Eye (tissue), 1 donor: ENCODE data around the gene LCE2D.

Source experiments
- DNase-seq: peaks from one replicate; pipeline ENCODE4 v3.0.0-alpha.2; 2015

The LCE2D gene

DNA sequence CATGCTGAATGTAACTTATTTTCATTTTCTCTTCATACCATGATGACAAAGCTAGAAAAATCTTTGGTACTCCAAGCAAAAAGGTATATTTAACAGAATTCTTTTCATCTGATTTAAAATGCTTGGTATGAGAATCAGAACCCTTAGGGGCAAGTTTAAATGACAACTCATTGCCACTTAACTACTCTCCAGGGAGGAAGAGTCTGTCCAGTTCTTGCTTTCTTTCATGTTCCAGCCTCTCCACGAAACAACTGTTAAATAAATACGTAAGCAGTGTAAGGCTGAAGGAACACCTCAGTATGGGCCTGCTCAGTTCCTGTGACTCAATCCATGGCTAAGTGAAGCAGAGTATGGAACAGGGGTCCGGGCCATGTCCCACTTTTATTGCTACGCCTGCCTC, 36.6 kb downstream of the LCE2D start:
- no peak for DNase-seq

DNA sequence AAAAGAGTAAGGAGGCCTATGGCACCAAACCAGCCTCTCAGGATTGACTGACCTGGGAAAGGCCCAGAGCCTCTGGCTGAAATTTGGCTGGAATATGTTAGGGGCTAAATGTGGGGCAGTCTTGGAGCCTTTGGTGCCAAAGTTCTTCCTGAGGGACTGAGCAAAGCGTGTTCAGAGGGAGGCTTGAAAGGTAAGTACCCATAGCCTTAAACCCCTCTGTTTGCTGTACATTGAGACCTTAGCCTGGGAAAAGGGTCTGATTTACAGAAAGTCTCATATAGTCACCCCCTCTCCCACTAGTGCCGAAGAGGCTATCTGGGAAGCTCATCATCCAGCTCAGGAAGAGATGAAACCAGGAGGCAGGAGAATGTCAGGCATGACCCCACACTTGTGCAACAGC, 44.7 kb downstream of the LCE2D start, which contains the start of gene LCE4A:
Gene LCE4A (plus strand): TSS at position 301 of the 400 bp plus-strand sequence. CDS start 916 bp downstream, outside the sequence.
- DNase-seq, result no peak
